ENCODE results near the gene GPR146.

DNA sequence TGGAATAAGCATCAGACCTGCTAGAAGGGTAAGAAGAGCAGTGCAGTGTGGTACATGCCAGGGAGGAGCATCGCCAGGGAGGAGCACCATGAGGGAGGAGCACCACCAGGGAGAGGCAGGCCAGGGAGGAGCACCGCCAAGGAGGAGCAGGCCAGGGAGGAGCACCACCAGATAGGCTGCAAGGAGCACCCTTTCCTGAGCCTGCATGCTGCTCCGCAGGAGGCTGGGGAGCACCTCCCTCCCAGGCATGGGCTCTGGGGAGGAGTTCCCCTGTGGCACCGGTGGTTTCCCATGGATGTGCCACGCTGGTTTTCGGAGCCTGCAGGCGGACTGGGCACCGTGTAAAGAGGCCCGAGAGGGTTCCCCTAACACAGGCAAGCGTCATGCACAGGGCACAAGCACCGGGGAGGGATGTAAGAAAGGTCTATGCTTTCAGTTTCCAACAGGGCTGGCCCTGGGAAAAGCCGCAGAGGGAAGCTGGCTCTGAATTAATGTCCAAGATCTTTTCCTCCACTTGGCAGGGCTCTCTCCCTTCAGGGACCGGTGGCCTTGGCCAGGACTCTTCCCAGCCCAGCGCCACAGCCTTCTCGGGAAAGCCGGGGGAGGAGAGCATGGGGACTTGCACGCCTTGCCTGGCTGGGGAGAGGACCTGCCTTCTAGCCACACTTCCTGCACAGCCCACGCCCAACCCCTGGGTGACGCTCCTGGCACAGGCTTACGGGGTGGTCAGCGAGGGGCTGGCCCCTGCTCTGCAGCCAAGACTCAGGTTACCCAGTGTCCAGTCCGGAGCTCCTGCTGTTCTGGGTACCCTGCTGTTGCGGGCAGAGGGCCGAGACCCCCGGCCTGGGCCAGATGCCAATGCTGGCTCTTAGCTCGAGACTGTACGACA lies 32.1 kb downstream of the GPR146 start:
- TF ChIP-seq, protein P1, sequence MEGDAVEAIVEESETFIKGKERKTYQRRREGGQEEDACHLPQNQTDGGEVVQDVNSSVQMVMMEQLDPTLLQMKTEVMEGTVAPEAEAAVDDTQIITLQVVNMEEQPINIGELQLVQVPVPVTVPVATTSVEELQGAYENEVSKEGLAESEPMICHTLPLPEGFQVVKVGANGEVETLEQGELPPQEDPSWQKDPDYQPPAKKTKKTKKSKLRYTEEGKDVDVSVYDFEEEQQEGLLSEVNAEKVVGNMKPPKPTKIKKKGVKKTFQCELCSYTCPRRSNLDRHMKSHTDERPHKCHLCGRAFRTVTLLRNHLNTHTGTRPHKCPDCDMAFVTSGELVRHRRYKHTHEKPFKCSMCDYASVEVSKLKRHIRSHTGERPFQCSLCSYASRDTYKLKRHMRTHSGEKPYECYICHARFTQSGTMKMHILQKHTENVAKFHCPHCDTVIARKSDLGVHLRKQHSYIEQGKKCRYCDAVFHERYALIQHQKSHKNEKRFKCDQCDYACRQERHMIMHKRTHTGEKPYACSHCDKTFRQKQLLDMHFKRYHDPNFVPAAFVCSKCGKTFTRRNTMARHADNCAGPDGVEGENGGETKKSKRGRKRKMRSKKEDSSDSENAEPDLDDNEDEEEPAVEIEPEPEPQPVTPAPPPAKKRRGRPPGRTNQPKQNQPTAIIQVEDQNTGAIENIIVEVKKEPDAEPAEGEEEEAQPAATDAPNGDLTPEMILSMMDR (IDR thresholded peaks at IDR 0.05 in 2 of 3, conservative IDR thresholded peaks at IDR 0.05 in 1 of 3; ENCODE audit: insufficient read depth in 2 of 3, low read depth in 1 of 3, low read length in 3 of 3) = no peak
- TF ChIP-seq, protein P2, sequence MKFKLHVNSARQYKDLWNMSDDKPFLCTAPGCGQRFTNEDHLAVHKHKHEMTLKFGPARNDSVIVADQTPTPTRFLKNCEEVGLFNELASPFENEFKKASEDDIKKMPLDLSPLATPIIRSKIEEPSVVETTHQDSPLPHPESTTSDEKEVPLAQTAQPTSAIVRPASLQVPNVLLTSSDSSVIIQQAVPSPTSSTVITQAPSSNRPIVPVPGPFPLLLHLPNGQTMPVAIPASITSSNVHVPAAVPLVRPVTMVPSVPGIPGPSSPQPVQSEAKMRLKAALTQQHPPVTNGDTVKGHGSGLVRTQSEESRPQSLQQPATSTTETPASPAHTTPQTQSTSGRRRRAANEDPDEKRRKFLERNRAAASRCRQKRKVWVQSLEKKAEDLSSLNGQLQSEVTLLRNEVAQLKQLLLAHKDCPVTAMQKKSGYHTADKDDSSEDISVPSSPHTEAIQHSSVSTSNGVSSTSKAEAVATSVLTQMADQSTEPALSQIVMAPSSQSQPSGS (CRISPR knock-in tag; IDR thresholded peaks at IDR 0.05) = no peak
- TF ChIP-seq POLR2A (conservative IDR thresholded peaks at IDR 0.05) = no peak
- TF ChIP-seq ZFX (CRISPR knock-in tag; IDR thresholded peaks at IDR 0.05) = no peak
- TF ChIP-seq, protein P3, sequence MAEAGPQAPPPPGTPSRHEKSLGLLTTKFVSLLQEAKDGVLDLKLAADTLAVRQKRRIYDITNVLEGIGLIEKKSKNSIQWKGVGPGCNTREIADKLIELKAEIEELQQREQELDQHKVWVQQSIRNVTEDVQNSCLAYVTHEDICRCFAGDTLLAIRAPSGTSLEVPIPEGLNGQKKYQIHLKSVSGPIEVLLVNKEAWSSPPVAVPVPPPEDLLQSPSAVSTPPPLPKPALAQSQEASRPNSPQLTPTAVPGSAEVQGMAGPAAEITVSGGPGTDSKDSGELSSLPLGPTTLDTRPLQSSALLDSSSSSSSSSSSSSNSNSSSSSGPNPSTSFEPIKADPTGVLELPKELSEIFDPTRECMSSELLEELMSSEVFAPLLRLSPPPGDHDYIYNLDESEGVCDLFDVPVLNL (CRISPR knock-in tag; IDR thresholded peaks at IDR 0.05; ENCODE audit: low read depth) = no peak
- no peak for TF ChIP-seq ESRRA (IDR thresholded peaks at IDR 0.05; ENCODE audit: borderline replicate concordance, low read depth)
- TF ChIP-seq, protein P4, sequence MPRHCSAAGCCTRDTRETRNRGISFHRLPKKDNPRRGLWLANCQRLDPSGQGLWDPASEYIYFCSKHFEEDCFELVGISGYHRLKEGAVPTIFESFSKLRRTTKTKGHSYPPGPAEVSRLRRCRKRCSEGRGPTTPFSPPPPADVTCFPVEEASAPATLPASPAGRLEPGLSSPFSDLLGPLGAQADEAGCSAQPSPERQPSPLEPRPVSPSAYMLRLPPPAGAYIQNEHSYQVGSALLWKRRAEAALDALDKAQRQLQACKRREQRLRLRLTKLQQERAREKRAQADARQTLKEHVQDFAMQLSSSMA (CRISPR knock-in tag; IDR thresholded peaks at IDR 0.05) = no peak
- no peak for TF ChIP-seq CEBPG (CRISPR knock-in tag; IDR thresholded peaks at IDR 0.05)
- no peak for TF ChIP-seq CEBPG (tag; conservative IDR thresholded peaks at IDR 0.05 in 1 of 2, IDR thresholded peaks at IDR 0.05 in 1 of 2)
- TF ChIP-seq ZNF140 (CRISPR knock-in tag; IDR thresholded peaks at IDR 0.05) = no peak
- no peak for TF ChIP-seq ZNF175 (CRISPR knock-in tag; IDR thresholded peaks at IDR 0.05; ENCODE audit: low read depth)
- TF ChIP-seq, protein P5, sequence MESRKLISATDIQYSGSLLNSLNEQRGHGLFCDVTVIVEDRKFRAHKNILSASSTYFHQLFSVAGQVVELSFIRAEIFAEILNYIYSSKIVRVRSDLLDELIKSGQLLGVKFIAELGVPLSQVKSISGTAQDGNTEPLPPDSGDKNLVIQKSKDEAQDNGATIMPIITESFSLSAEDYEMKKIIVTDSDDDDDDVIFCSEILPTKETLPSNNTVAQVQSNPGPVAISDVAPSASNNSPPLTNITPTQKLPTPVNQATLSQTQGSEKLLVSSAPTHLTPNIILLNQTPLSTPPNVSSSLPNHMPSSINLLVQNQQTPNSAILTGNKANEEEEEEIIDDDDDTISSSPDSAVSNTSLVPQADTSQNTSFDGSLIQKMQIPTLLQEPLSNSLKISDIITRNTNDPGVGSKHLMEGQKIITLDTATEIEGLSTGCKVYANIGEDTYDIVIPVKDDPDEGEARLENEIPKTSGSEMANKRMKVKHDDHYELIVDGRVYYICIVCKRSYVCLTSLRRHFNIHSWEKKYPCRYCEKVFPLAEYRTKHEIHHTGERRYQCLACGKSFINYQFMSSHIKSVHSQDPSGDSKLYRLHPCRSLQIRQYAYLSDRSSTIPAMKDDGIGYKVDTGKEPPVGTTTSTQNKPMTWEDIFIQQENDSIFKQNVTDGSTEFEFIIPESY (CRISPR knock-in tag; IDR thresholded peaks at IDR 0.05) = no peak
